ENCODE data around the gene COPG1. TPM values are rescaled to one million over a fixed set of nuclear protein-coding genes. Genes with fewer than 3 reads are reported as not detected.
A peak's percentile ranks its signal among the peaks of the same experiment; 100 is the strongest.

COPG1 gene
- total and polyA plus RNA-seq, 5 donors, result 76.3 to 133 (median 102) TPM

DNA sequence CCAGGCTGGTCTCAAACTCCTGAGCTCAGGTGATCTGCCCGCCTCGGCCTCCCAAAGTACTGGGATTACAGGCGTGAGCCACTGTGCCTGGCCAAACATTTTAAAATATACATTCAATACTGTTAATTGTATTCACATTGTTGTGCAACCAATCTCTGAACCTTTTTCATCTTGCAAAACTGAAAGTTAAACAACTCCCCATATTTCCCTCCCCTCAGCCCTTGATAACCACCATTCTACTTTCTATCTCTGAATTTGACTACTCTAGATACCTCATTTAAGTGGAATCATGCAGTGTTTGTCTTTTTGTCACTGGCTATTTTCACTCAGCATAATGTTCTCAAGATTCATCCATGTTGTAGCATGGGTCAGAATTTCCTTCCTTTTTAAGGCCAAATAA, 59.2 kb downstream of the COPG1 start:
- H3K4me3 ChIP-seq (ENCODE audit: low read length), result no peak overlapping the region
- DNase-seq (no peak), ATAC-seq (no peak)
- 95% methylated on average over 3 of the region's 3 CpGs for WGBS
- H3K27me3 ChIP-seq (ENCODE audit: control insufficient read depth, insufficient read depth), result no peaks in the 10 kb centered on the region
- peaks cover 2% of the 10 kb centered on the region for H3K4me1 ChIP-seq (ENCODE audit: control insufficient read depth, insufficient read depth, low read length)
- H3K9me3 ChIP-seq (ENCODE audit: control insufficient read depth, low read length), result no peaks in the 10 kb centered on the region
- intact Hi-C loops (cut with DNase I), result no loop called here
- no peak overlapping the region for H3K27ac ChIP-seq (ENCODE audit: low read length)

DNA sequence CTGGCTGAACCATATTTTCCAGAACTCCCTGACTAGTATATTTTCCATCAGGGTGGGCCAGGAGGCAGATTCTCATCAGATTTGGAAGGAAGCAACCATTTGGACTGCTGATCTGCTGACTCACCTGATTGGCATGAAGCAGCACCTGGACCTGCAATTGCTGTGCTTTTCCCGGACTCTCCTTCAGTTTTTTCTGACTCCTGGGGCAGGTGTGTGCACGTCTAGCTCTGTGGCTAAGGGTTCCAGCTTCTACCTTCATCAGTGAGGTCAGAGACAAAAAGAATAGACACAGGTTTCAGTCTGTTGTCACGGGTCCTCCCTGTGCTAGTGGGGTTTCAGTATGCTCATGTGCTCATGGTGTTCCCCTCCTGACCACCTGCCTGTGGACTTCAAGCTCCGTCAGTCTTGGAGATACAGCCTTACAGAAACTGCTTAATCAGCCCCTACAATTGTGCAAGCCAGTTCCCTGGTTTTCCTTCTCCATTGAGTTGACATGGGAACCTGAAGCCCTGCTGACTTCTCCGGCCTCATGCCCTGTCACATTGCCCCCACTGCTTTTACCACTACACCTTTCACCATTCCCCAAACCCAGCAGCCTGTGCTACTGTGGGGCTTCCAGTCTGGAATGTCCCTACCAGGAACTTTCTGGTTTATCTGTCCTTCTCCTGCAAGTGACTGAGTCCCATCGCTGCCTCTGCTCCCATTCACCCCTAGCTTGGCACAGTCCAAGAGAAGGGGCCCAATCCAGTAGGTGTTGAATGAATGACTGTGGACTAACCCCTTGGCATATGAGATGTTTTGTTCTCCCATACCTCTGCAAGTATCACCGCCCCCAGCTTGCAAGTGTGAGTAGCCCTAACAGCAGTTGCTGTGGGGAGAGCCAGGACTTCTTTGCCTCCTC, 61.0 kb downstream of the COPG1 start:
- no peak overlapping the region for H3K4me3 ChIP-seq (ENCODE audit: low read length)
- 81% methylated on average over 7 of the region's 7 CpGs for WGBS
- intact Hi-C loops (cut with DNase I), result no loop called here
- no peaks in the 10 kb centered on the region for H3K27me3 ChIP-seq (ENCODE audit: control insufficient read depth, insufficient read depth)
- H3K27ac ChIP-seq (ENCODE audit: low read length), result no peak overlapping the region
- DNase-seq (no peak), ATAC-seq (no peak)
- no peaks in the 10 kb centered on the region for H3K9me3 ChIP-seq (ENCODE audit: control insufficient read depth, low read length)
- H3K4me1 ChIP-seq (ENCODE audit: control insufficient read depth, insufficient read depth, low read length), result no peaks in the 10 kb centered on the region

DNA sequence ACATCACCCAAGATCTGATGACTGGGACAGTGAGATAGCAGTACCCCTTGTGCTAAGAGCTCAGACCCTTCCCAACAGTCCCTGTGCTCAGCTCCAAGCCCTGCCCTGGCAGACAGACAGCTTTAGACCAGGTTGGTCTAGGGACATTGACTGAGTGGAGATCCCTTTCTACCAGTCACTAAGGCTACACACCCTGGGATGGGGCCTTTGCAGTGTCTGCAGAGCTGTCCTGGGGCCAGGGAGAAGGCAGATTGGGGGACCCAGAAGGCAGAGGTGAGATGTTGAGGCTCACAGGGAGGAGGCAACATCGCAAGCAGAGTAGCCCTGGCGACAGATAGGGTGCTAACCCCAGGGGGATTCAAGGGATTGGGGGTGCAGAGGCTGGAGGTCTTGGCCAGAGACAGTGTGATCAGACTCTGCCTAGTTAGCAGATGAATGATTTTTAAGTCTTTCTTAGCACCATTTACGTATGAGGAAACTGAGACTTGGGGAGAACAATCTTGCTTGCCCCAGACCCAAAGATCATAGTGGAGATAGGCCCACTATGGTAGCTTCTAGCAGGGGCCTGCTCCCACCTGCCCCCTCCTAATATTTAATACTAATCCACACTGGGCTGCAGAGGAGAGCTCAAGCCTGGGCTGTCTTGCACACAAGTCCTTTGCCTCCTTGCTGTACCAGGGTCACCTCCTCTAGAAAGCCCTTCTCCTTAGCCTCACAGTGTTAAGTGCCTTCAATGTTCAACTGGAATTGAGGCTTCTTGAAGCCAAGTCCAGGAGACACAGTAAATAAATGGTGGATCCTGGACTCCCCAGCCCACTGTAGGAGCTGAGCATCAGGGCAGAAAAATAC, 61.9 kb downstream of the COPG1 start:
- intact Hi-C loops (cut with DNase I), result no loop called here
- Histone ChIP-seq H3K4me1 (ENCODE audit: control insufficient read depth, insufficient read depth, low read length) (no peaks in the 10 kb centered on the region), H3K4me3 (ENCODE audit: low read length) (no peak overlapping the region), H3K27me3 (ENCODE audit: control insufficient read depth, insufficient read depth) (no peaks in the 10 kb centered on the region), H3K9me3 (ENCODE audit: control insufficient read depth, low read length) (no peaks in the 10 kb centered on the region), H3K27ac (ENCODE audit: low read length) (no peak overlapping the region)
- WGBS, result 89% methylated on average over 3 of the region's 3 CpGs
- no peak for ATAC-seq
- DNase-seq, result no peak

DNA sequence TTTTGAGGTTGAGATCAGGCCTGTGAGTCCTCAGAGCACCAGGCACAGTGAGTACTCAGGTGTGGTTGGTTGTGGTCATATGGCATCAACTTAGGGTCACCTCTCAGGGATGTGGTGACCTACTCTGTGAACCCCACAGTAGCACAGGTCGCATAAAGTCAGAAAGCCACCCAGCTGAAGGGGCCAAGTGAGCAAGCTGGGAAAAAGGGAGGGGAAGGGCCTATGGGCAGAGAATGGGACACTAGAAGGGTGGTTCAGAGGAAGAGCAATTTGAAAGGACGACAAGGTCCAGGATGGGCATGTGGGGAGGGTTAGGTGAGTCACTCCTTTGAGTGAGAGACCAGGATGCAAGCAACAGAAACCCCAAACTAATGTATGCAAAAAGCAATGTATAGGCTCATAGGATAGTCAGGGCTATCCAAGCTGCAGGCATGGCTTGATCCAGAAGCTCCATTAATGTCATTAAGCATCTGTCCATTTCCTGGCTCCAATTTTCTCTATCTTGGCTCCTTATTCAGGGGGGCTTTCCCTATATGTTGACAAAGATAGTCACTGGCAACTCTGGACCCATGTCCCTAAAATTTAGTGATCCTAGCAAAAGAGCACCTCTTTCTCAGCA, 62.7 kb downstream of the COPG1 start:
- WGBS, result 88% methylated on average over 2 of the region's 2 CpGs
- no peaks in the 10 kb centered on the region for H3K4me1 ChIP-seq (ENCODE audit: control insufficient read depth, insufficient read depth, low read length)
- intact Hi-C loops (cut with DNase I), result no loop called here

DNA sequence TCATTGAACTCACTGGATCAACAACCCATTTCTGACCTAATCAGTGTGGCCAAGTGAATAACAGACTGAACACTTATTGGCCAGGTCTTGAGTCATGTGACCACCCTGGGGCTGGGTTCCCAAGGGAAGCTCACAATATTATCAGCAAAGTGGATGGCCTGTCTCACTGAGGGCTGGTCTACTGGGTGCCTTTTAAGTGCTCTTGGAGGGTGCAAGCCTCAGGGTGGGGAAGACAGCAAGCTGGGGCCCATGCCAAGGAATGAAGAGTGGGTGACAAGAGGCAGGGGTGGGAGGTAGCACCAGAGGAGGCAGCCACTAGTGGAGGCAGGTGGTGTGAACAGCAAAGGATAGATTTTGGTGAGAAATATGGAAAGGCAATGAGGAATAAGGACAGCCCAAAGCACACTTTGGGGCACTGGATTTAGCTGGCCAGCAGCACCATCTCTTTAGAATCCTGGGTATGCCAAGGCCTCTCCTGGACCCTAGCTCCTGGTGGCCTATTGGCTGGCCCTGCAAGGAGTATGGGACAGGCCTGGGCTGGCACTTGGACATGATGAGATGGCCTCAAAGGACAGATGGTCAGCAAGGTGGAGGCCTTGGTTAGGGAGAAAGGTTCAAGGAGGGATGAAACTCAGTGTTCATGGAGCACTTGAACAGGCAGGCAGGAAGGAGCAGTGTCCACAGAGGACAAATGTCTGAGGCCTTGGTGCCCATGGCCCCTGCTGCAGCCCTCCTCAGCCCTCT, 63.4 kb downstream of the COPG1 start:
- DNase-seq (no peak), ATAC-seq (no peak)
- Histone ChIP-seq H3K4me3 (ENCODE audit: low read length) (no peak overlapping the region), H3K27me3 (ENCODE audit: control insufficient read depth, insufficient read depth) (no peaks in the 10 kb centered on the region), H3K4me1 (ENCODE audit: control insufficient read depth, insufficient read depth, low read length) (no peaks in the 10 kb centered on the region), H3K9me3 (ENCODE audit: control insufficient read depth, low read length) (no peaks in the 10 kb centered on the region), H3K27ac (ENCODE audit: low read length) (no peak overlapping the region)
- intact Hi-C loops (cut with DNase I), result no loop called here

More for the DNA sequence above, 62.7 kb downstream of the COPG1 start:
- DNase-seq, result no peak
- no peak overlapping the region for H3K27ac ChIP-seq (ENCODE audit: low read length)
- H3K4me3 ChIP-seq (ENCODE audit: low read length), result no peak overlapping the region
- no peaks in the 10 kb centered on the region for H3K9me3 ChIP-seq (ENCODE audit: control insufficient read depth, low read length)
- no peak for ATAC-seq
- no peaks in the 10 kb centered on the region for H3K27me3 ChIP-seq (ENCODE audit: control insufficient read depth, insufficient read depth)

DNA sequence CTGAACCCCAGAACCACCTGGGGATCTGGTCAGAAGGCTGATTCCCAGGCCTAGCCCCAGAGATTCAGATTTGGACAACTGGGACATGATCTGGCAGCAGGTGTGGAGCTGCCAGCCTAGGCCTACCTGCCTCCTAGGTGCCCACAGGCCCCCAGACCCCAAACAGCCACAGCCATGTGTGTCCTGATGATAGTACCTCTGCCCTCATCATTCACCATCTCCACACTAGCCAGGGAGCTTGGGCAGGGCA, 63.9 kb downstream of the COPG1 start:
- Histone ChIP-seq H3K4me3 (ENCODE audit: low read length) (no peak overlapping the region), H3K9me3 (ENCODE audit: control insufficient read depth, low read length) (no peaks in the 10 kb centered on the region), H3K4me1 (ENCODE audit: control insufficient read depth, insufficient read depth, low read length) (no peaks in the 10 kb centered on the region), H3K27me3 (ENCODE audit: control insufficient read depth, insufficient read depth) (no peaks in the 10 kb centered on the region), H3K27ac (ENCODE audit: low read length) (no peak overlapping the region)
- intact Hi-C loops (cut with DNase I), result no loop called here
- no peak for ATAC-seq
- no peak for DNase-seq

DNA sequence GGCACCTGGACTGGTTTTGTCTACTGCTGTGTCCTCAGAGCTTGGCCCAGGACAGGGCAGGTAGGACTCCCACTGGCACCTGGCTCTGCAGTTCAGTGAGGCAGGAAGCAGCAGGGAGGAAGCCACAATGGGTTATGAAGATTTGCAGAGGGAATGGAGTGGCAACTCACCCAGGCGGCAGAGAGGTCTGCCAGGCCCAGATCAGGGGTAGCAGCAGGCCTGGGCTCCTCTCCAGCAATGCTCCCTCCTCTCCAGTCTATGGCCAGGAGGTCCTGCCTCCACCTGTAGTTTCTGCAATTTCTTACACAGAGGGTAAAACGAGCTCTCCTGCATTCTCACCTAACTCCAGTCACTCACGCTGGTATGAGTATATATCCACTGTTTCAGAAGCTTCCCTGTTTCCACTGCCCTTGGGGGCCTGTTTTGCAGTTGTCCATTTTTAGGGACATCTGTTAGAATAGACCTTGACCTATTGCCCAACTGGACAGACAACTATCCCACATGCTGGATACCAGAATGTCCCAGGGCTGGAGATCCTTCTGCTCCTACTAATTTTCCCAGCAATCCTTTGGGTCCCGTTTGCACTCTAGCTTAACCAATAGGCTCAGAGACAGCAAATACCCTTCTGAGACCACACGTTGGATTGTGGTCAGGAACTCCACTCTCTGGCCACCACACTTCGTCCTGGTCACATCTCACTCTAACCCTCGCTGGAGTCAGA, 64.4 kb downstream of the COPG1 start:
- Histone ChIP-seq H3K4me1 (ENCODE audit: control insufficient read depth, insufficient read depth, low read length) (no peaks in the 10 kb centered on the region), H3K27me3 (ENCODE audit: control insufficient read depth, insufficient read depth) (no peaks in the 10 kb centered on the region), H3K4me3 (ENCODE audit: low read length) (no peak overlapping the region), H3K27ac (ENCODE audit: low read length) (peak overlapping the region; percentile 71), H3K9me3 (ENCODE audit: control insufficient read depth, low read length) (no peaks in the 10 kb centered on the region)
- no peak for DNase-seq
- 48% methylated on average over 7 of the region's 7 CpGs for WGBS
- no peak for ATAC-seq
- intact Hi-C loops (cut with DNase I), result no loop called here

DNA sequence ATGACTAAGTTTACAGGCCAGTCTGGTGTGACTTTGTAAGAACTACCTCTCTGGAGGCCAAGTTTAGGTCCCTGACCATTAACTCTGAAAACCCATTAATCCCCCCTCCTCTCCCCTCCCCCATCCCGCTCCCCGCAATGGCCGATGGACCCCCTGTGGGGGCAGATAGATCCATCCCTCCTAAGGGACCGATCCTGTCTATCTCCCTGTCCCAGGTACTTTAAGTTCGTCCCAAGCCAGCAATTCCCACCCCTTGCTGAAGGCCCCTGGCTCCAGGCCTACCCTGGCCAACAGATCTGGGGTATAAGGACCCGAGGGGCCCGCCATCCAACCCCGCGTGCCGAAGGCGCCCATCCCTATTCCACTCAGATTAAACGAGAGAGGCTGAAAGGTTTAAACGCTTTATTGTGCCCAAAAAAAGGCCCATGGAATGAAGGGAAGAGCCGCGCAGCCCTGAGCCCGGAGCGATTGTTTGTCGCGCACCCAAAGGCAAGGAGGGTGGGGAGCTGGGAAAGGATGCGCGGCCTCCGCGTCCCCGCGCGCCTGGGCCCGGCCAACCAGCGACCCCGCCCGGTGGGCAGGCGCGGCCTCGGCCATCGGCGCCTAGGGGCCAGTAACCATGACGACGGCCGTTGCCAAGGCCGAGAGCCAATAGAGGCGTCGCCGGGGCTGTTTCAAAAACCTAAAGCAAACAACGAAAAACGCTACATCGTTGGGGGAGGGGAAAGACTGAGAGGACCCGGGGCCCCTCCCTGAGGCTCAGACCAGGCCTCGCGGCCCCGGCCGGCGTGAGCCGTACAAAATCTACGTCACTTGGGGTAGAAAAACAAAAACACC, 65.2 kb downstream of the COPG1 start:
- Histone ChIP-seq H3K27me3 (ENCODE audit: control insufficient read depth, insufficient read depth) (no peaks in the 10 kb centered on the region), H3K27ac (ENCODE audit: low read length) (peak overlapping the region; percentile 71), H3K4me1 (ENCODE audit: control insufficient read depth, insufficient read depth, low read length) (no peaks in the 10 kb centered on the region), H3K9me3 (ENCODE audit: control insufficient read depth, low read length) (no peaks in the 10 kb centered on the region), H3K4me3 (ENCODE audit: low read length) (peak overlapping the region; percentile 84)
- intact Hi-C loops (cut with DNase I), result loop anchor here in 1 of 4 donors (5.0 kb wide), 1 partner anchor 37 kb away; the partner anchor contains the start of gene HMCES
- 2% methylated on average over 53 of the region's 53 CpGs for WGBS
- DNase-seq (peak; percentile 91 to 97 (median 96)), ATAC-seq (peak; percentile 81 to 82)

DNA sequence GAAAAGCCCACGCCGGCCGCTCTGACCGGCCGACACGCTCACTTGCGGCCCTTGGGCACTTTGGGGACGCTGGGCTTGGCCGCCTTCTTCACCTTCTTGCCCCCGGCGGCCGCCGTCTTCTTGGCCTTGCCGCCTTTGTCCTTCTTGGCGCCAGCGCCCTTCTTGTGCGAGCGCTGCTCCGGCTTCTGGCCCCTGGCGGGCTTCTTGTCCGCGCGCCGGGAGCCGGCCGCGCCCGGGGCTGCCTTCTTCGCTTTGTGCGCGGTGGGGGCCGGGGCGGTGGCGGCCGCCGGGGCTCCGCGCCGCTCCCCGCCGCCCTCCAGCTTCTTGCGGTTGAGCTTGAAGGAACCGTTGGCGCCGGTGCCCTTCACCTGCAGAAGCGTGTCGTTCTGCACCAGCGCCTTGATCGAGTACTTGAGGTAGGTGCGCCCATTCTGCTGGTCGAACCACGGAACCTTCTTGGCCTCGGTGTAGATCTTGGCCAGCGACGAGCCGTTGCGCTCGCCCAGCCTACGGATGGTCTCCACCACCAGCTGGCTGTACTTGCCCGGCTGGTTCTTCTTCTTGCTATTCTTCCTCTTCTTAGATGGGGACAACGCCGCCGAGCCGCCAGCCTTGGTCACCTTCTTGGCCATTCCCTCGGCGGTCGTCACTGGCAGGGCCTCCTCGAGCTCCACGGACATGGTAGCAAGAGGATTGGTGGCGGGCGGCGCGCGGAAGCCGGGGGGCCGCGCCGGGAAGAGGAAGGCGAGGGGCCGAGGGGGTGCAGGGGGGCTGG, 66.0 kb downstream of the COPG1 start:
- H3K4me1 ChIP-seq (ENCODE audit: control insufficient read depth, insufficient read depth, low read length), result no peaks in the 10 kb centered on the region
- peak; percentile 0 to 12 for ATAC-seq
- no peaks in the 10 kb centered on the region for H3K27me3 ChIP-seq (ENCODE audit: control insufficient read depth, insufficient read depth)
- peak overlapping the region; percentile 84 for H3K4me3 ChIP-seq (ENCODE audit: low read length)
- intact Hi-C loops (cut with DNase I), result loop anchor here in 1 of 4 donors (5.0 kb wide), 1 partner anchor 38 kb away; the partner anchor contains the start of gene HMCES
- under 1% methylated on average over 80 of the region's 80 CpGs for WGBS
- H3K27ac ChIP-seq (ENCODE audit: low read length), result peak overlapping the region; percentile 68
- H3K9me3 ChIP-seq (ENCODE audit: control insufficient read depth, low read length), result no peaks in the 10 kb centered on the region
- peak; percentile 54 to 81 (median 75) for DNase-seq

All from right cardiac atrium (tissue), 5 donors.